HCT116 (cell line): ENCODE results near the gene MSLN.

Source experiments
- EGR1 ChIP-seq: IDR thresholded peaks from 2 replicates; pipeline ENCODE4 v1.6.1; 2012; ENCODE audit warnings: low read depth
- EZH2 ChIP-seq: fragments of 200-600 bp; sonication (generic); IDR thresholded peaks from 2 replicates; pipeline ENCODE4 v1.6.1; 2017; ENCODE audit warnings: antibody characterized with exemption, mixed run types
- EZH2phosphoT487 ChIP-seq: fragments of 200-600 bp; IDR thresholded peaks from 2 replicates; pipeline ENCODE4 v1.6.1; 2018; ENCODE audit warnings: antibody characterized with exemption, borderline replicate concordance
- FOSL1 ChIP-seq: IDR thresholded peaks from 2 replicates; pipeline ENCODE4 v1.6.1; 2012; ENCODE audit warnings: low read depth
- JUND ChIP-seq: IDR thresholded peaks from 2 replicates; pipeline ENCODE4 v1.6.1; 2012
- POLR2A ChIP-seq: IDR thresholded peaks from 2 replicates; pipeline ENCODE4 v1.7.0; 2011; ENCODE audit warnings: borderline replicate concordance; ENCODE audit not compliant: insufficient read depth, insufficient read length; ENCODE audit errors: extremely low read depth
- POLR2AphosphoS5 ChIP-seq: IDR thresholded peaks from 2 replicates; pipeline ENCODE4 v1.6.1; 2011; ENCODE audit warnings: mild to moderate bottlenecking, low read depth, low read length, moderate library complexity
- RAD21 ChIP-seq: IDR thresholded peaks from 2 replicates; pipeline ENCODE4 v1.6.1; 2012; ENCODE audit warnings: low read depth, mild to moderate bottlenecking
- REST ChIP-seq: IDR thresholded peaks from 2 replicates; pipeline ENCODE4 v1.6.1; 2012; ENCODE audit warnings: low read depth
- SP1 ChIP-seq: IDR thresholded peaks from 2 replicates; pipeline ENCODE4 v1.6.1; 2012; ENCODE audit warnings: low read depth
- YY1 ChIP-seq: IDR thresholded peaks from 2 replicates; pipeline ENCODE4 v1.6.1; 2011; ENCODE audit warnings: low read length, low read depth, moderate library complexity, mild to moderate bottlenecking; ENCODE audit not compliant: insufficient replicate concordance; ENCODE audit errors: extremely low read depth
- TF ChIP-seq, protein P1 (sequence below), 3 experiments: fragments of 200-600 bp in 1 of 3; sonication (generic) in 1 of 3; IDR thresholded peaks in 2 of 3; conservative IDR thresholded peaks in 1 of 3; 2 replicates each; pipeline ENCODE4 v1.5.1; 2012 to 2017; ENCODE audit warnings: low read depth in 2 of 3, low read length in 2 of 3, antibody characterized with exemption in 1 of 3, borderline replicate concordance in 1 of 3, control low read depth in 1 of 3, mild to moderate bottlenecking in 1 of 3, mixed read lengths in 1 of 3, mixed run types in 1 of 3, moderate library complexity in 1 of 3; ENCODE audit not compliant: insufficient read depth in 1 of 3
- TF ChIP-seq, protein P2 (sequence below): IDR thresholded peaks from 2 replicates; pipeline ENCODE4 v1.6.1; 2012

DNA sequence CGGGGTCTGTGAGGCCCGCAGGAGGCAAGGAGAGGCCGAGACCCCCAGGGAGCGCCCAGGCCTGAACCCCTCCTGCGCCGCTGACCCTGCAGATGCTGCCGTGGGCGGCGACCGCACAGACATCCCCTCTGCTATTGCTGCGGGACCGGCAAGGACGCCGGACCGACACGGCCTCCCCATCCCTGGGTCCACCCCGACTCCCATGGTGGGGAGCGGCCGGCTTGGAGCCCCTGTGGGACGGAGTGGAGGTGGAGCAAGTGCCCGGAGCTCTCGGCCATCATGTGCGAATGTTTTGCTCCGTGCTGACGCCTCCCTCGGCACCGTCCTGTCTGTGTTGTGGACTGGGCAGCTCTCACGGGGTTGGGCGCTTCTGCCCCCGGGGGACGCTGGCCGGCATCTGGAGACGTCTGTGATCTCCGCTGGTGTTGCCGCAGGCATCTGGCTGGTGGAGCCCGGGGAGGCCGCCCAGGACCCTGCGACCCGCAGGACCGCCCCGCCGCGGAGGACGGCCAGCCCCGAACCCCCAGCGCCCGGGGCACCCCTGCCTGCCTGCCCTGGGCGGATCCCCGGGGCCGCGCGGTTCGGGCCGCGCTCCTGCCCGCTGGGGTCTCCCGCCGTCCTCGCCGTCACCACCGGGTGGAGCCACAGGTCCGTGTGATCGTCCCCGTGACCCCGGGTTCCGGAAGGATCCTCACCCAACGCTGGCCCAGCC, 52.8 kb downstream of the MSLN start:
- no peak for TF ChIP-seq FOSL1
- TF ChIP-seq POLR2A, result no peak
- TF ChIP-seq, protein P1, sequence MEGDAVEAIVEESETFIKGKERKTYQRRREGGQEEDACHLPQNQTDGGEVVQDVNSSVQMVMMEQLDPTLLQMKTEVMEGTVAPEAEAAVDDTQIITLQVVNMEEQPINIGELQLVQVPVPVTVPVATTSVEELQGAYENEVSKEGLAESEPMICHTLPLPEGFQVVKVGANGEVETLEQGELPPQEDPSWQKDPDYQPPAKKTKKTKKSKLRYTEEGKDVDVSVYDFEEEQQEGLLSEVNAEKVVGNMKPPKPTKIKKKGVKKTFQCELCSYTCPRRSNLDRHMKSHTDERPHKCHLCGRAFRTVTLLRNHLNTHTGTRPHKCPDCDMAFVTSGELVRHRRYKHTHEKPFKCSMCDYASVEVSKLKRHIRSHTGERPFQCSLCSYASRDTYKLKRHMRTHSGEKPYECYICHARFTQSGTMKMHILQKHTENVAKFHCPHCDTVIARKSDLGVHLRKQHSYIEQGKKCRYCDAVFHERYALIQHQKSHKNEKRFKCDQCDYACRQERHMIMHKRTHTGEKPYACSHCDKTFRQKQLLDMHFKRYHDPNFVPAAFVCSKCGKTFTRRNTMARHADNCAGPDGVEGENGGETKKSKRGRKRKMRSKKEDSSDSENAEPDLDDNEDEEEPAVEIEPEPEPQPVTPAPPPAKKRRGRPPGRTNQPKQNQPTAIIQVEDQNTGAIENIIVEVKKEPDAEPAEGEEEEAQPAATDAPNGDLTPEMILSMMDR (IDR thresholded peaks at IDR 0.05 in 2 of 3, conservative IDR thresholded peaks at IDR 0.05 in 1 of 3; ENCODE audit: borderline replicate concordance in 1 of 3, insufficient read depth in 1 of 3, low read depth in 2 of 3, low read length in 2 of 3), result peak in 2 of 3 experiments; percentile 51 to 62; a peak in 5 of 6 replicates
- TF ChIP-seq, protein P2, sequence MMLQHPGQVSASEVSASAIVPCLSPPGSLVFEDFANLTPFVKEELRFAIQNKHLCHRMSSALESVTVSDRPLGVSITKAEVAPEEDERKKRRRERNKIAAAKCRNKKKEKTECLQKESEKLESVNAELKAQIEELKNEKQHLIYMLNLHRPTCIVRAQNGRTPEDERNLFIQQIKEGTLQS, result no peak
- TF ChIP-seq EZH2, result no peak
- TF ChIP-seq EZH2phosphoT487, result no peak
- TF ChIP-seq POLR2AphosphoS5, result peak; percentile 22; the same call in 1 of the 2 replicates
- no peak for TF ChIP-seq YY1
- no peak for TF ChIP-seq JUND
- peak; percentile 82 for TF ChIP-seq RAD21
- TF ChIP-seq SP1, result no peak
- TF ChIP-seq EGR1, result no peak
- TF ChIP-seq REST, result no peak
